IPS-18c (cell line): ENCODE results near the gene FOXN4.

ENCODE experiments used
- H3K4me3 ChIP-seq: 2 replicates; pipeline ENCODE4 v1.7.0; 2013; ENCODE audit warnings: low read depth, mild to moderate bottlenecking, low read length, moderate library complexity; ENCODE audit not compliant: insufficient read depth
- H3K9me3 ChIP-seq: one replicate; pipeline ENCODE4 v1.6.1; 2013; ENCODE audit warnings: mild to moderate bottlenecking, low read length, moderate library complexity; ENCODE audit not compliant: control insufficient read depth, insufficient read depth

FOXN4 gene

DNA sequence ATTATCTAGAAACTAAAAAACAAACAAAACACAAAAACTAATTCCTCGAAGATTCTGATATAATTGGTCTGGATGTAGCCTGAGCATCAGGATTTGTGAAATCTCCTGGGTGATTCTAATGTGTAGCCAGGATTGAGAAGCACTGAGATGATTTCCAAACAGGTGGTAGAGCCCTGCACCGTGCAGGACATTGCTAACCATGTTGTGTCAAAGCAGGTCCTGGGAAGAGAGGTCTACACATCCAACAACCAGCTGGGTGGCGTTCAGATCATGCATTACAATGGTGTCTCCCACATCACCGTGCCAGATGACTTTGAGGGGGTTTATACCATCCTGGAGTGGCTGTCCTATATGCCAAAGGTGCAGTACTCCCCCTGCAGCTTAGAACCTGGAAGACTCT is 56.3 kb downstream of the FOXN4 start:
- no peaks in the 10 kb centered on the region for H3K9me3 ChIP-seq
- H3K4me3 ChIP-seq, result no peak overlapping the region

DNA sequence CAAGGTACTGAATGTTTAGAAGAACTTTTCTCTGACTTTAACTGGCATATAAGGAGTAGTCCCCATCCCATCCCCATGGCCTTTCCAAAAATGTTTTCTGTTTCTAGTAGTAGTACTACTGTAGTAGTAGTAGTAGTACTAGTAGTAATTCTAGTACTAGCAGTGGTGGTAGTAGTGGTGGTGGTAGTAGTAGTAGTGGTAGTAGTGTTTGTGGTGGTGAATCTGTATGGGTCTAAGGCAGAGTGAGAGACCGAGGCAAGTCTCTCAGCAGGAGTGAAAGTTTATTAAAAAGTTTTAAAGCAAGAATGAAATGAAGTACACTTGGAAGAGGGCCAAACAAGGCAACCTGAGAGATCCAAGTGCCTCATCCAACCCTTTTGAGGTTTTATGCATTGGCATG is 58.6 kb downstream of the FOXN4 start:
- Histone ChIP-seq H3K4me3 (no peak overlapping the region), H3K9me3 (no peaks in the 10 kb centered on the region)

DNA sequence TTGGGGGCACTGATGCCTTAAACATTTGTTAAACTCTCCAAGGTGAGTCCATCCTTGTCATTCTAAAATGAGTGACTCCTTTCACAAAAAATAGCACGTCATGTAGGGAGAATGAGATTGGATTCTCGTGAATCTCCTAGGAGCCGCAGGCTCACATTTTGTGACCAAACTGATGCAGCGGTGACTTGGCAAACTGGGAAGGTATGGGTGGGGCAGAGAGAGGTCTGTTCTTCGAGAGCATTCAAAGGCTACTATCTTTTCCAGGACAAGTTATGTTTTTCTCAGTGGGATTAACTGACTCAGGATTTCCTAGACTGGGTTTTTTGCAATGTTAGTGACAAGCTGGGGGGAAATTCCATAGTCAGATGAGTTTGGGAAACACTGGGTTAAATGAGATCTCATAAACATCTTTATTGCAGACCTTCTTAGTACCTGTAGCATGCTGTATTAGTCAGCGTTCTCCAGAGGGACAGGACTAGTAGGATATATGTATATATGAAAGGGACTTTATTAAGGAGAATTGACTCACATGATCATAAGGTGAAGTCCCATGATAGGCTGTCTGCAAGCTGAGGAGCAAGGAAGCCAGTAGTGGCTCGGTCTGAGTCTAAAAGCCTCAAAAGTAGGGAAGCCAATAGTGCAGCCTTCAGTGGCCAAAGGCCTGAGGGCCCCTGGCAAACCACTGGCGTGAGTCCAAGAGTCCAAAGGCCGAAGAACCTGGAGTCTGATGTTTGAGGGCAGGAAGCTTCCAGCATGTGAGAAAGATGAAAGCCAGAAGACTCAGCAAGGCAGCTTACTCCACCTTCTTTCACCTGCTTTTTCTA is 61.0 kb downstream of the FOXN4 start:
- no peaks in the 10 kb centered on the region for H3K9me3 ChIP-seq
- H3K4me3 ChIP-seq, result no peak overlapping the region

DNA sequence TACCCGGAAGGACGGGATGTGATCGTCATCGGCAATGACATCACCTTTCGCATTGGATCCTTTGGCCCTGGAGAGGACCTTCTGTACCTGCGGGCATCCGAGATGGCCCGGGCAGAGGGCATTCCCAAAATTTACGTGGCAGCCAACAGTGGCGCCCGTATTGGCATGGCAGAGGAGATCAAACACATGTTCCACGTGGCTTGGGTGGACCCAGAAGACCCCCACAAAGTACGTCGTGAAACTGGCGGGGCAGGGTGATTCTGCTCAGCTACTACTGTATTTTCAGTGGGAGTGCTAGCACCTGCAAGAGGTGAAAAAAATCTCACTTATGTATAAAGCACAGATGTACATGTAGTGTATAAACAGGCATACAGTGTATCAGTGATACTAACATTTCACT is 62.9 kb downstream of the FOXN4 start:
- H3K9me3 ChIP-seq, result no peaks in the 10 kb centered on the region
- H3K4me3 ChIP-seq, result no peak overlapping the region

DNA sequence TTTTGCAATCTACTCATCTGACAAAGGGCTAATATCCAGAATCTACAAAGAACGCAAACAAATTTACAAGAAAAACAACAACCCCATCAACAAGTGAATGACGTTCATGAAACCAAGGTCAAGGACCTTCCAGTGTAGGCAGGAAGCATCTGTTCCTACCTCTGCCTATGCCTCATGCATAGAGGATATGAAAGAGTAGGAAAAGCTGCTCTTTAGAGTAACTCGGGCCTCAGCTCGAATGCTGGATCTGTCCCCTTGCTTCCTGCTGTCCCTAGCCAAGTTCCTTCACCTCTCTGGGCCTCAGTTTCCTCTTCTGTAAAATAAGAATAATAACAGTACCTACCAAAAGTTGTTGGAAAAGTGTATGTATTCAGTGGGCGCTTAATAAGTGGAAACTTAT is 65.0 kb downstream of the FOXN4 start:
- H3K4me3 ChIP-seq, result no peak overlapping the region

DNA sequence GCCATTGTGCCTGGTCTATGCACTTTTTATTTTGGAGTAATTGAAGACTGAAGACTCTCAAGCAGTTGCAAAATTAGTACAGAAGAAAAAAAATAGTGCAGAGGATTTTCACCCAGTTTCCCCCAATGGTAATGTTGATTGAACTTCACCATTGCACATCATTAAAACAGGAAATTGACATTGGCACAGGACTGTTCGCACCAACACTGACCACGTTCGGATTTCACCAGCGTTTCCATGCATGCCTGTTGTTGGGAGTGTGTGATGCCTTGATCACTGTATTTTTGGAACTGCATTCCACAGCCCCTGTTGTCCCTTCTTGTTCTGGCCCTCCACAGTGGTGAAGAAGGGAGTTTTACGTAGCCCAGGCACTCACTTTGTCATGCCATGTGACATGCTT is 67.1 kb downstream of the FOXN4 start:
- H3K9me3 ChIP-seq, result no peaks in the 10 kb centered on the region
- no peak overlapping the region for H3K4me3 ChIP-seq

More for the DNA sequence above, 65.0 kb downstream of the FOXN4 start:
- H3K9me3 ChIP-seq, result no peaks in the 10 kb centered on the region

DNA sequence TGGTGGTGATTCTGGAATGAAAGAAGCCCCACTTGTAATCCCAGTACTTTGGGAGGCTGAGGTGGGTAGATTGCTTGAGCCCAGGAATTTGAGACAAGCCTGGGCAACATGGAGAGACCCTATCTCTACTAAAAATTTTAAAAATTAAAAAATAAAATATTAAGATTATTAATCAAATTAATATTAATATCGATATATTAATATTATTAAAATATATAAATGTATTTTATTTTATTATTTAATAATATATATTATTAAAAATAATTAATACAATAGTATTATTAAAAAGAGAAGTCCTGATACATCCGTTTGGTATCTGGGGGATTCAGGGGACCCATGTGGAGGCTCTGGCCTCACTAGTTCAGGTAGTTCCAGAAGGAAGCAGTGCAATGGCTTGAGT is 68.7 kb downstream of the FOXN4 start:
- Histone ChIP-seq H3K4me3 (no peak overlapping the region), H3K9me3 (no peaks in the 10 kb centered on the region)

DNA sequence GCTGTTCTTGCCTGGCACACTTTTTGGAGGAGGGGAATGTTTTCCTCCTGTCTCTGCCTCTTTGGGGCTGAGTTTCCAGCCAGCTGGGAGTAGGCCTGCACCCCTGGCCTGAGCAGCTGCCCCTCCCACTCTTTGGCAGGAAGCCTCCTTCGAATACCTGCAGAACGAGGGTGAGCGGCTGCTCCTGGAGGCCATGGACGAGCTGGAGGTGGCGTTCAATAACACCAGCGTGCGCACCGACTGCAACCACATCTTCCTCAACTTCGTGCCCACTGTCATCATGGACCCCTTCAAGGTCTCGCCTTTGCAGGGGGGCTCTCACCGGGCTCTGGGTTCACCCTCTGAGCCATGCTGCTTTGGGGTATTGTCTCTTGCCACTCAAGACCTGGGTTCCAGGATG is 69.4 kb downstream of the FOXN4 start:
- H3K4me3 ChIP-seq, result no peak overlapping the region
- no peaks in the 10 kb centered on the region for H3K9me3 ChIP-seq

DNA sequence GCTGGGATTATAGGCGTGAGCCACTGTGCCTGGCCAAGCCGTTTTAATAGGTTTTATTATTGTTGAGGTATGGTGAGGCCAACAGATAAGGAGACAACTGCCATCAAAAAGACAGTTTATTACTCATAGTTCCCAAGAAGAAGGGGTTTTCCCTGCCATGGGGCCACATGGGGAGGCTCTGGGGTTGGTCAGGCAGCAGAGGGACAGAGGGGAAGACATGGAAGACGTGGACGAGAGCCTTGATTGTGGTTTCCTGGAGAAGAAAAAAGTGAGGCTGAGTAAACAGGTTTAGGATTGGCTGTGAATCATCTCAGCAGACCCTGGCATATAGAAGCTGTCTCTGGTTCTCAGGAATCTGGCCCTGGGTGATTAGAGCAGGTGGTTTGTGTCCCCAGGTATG is 69.9 kb downstream of the FOXN4 start:
- no peaks in the 10 kb centered on the region for H3K9me3 ChIP-seq

DNA sequence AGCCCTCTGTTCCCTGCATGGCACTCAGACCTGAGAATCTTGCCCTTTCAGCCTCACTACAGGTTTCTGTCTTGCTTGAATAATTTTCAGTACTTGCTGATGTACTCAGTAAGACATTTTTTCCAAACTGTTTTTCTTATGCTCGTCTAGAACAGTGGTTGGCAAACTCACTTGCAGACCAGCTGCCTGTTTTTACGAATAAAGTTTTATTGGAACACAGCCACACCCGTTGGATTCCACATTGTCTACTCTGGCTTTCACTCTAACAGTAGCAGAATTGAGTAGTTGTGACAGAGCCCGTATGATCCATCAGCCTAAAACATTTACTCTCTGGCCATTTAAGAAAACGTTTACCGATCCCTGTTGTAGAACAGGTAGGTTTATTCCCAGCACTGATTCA is 72.8 kb downstream of the FOXN4 start:
- Histone ChIP-seq H3K4me3 (no peak overlapping the region), H3K9me3 (no peaks in the 10 kb centered on the region)

More for the DNA sequence above, 69.9 kb downstream of the FOXN4 start:
- no peak overlapping the region for H3K4me3 ChIP-seq

DNA sequence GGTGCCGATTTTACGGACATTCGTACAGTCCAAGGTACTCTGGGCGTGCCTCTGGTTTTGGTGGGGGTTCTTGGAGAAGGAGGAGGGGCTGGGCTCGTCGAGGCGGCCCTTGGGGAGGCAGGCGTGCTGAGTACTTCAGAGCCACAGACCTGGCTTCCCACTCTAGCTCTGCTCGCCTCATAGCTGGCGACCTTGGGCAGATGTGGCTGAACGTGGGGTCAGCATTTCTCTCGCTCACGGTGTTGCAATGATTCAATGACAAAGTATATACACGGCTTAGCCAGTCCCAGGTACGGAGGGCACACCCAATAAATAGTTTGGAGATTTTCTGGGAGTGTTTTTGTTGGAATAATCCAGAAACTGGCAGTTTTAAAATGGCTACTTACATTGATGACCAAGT is 75.1 kb downstream of the FOXN4 start:
- H3K9me3 ChIP-seq, result no peaks in the 10 kb centered on the region
- no peak overlapping the region for H3K4me3 ChIP-seq

DNA sequence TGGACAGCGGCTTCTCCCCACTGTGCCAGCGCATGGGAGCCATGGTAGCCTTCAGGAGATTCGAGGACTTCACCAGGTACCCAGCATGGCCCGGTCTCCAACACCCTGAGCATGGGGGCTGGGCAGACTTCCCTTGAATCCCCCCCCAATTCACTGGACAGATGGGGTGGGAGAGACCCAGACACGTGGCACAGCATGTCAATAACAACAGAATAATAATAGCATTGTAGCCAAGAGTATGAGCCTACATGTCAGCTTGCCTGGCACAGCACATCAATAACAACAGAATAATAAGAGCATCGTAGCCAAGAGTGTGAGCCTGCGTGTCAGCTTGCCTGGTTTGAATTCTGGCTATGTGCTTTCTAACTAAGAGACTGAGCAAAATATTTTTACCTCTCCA is 76.4 kb downstream of the FOXN4 start:
- Histone ChIP-seq H3K4me3 (no peak overlapping the region), H3K9me3 (no peaks in the 10 kb centered on the region)

DNA sequence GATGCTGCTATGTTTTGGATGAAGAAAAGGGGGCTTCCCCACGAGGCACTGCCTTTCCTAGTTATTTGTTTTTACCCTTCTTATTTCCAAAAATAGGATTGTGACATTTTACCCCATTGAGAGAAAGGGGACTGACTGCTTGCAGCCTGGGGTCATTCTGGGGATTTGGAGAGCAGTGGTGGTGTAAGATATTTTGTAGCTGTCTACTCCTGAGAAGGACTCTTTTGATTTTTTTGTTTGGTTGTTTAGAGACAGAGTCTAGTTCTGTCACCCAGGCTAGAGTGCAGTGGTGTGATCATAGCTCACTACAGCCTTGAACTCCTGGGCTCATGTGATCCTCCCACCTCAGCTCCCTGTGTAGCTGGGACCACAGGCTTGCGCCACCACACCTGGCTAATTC is 78.9 kb downstream of the FOXN4 start:
- Histone ChIP-seq H3K9me3 (no peaks in the 10 kb centered on the region), H3K4me3 (no peak overlapping the region)

DNA sequence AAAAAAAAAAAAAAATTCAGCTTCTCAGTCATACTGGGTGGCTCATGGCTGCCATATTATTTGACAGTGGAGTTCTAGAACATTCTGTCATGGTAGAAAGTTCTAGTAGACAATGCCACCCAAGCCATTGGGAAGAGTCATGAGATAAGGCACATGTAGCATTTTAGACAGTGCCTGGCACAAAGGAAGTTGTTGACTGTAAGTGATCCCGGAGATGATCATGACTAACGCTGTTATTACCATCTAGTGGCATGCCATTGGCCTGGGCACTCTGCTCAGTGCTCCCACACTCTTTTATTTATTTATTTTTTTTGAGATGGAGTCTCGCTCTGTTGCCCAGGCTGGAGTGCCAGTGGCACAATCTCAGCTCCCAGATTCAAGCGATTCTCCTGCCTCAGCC is 80.4 kb downstream of the FOXN4 start:
- no peaks in the 10 kb centered on the region for H3K9me3 ChIP-seq
- H3K4me3 ChIP-seq, result no peak overlapping the region
